A549 (cell line): ENCODE data around the gene XK. TPM values are rescaled to one million over a fixed set of nuclear protein-coding genes. Genes with fewer than 3 reads are reported as not detected.
A peak's percentile ranks its signal among the peaks of the same experiment; 100 is the strongest.

Source experiments
- ATAC-seq, 2 experiments: fragments of 200-7000 bp in 1 of 2; fragments of >200 bp in 1 of 2; cut with Nextera tagmentation in 1 of 2; cut with Tn5 transposase in 1 of 2; 3 replicates each; pipeline versions ENCODE4 v1.8.0 to v1.9.1; 2018 to 2020; ENCODE audit warnings: mild to moderate bottlenecking in 1 of 2, moderate library complexity in 1 of 2
- CTCF ChIA-PET: fragments of 300-600 bp; sonication (Branson Sonifier 250); formaldehyde crosslinking; extraction: SDS; loops from one replicate; lab custom pipeline; 2021; ENCODE audit warnings: antibody characterized with exemption, inconsistent platforms; lab: Yijun Ruan, JAX
- POLR2A ChIA-PET: fragments of 350-600 bp; formaldehyde crosslinking; extraction: SDS; loops from one replicate; lab custom pipeline; 2021; ENCODE audit warnings: antibody characterized with exemption, inconsistent platforms; lab: Yijun Ruan, JAX
- DNase-seq, 2 experiments: peaks; one replicate each; pipeline versions ENCODE4 v3.0.0 to v3.0.0-alpha.2; 2011 to 2016; ENCODE audit warnings: low read depth in 1 of 2, low spot score in 1 of 2
- FAIRE-seq: peaks from 2 replicates; lab custom pipeline; 2011; peaks lifted over from hg19 to GRCh38; lab: Jason Lieb, UNC
- H3K27ac ChIP-seq, 2 experiments: fragments of >200 bp; sonication (Bioruptor Twin); formaldehyde crosslinking; 3 replicates each; pipeline ENCODE4 v1.5.1; 2016 to 2017
- H3K4me1 ChIP-seq: fragments of >200 bp; sonication (Bioruptor Twin); formaldehyde crosslinking; 3 replicates; pipeline ENCODE4 v1.6.1; 2016
- H3K4me2 ChIP-seq: fragments of >200 bp; sonication (Bioruptor Twin); formaldehyde crosslinking; 3 replicates; pipeline ENCODE4 v1.6.1; 2016
- H3K4me3 ChIP-seq: fragments of >200 bp; sonication (Bioruptor Twin); formaldehyde crosslinking; 3 replicates; pipeline ENCODE4 v1.5.1; 2016
- H3K9me3 ChIP-seq: fragments of >200 bp; sonication (Bioruptor Twin); formaldehyde crosslinking; 3 replicates; pipeline ENCODE4 v1.6.1; 2016
- CBX2 ChIP-seq: fragments of 200-600 bp; sonication (generic); IDR thresholded peaks from 2 replicates; pipeline ENCODE4 v1.6.1; 2016; ENCODE audit warnings: low read depth, mild to moderate bottlenecking, borderline replicate concordance
- CEBPB ChIP-seq, 2 experiments: fragments of >200 bp in 1 of 2; sonication (Bioruptor Twin) in 1 of 2; formaldehyde crosslinking in 1 of 2; IDR thresholded peaks; 2 replicates each; pipeline ENCODE4 v1.6.1; 2012 to 2016
- GATA3 ChIP-seq: IDR thresholded peaks from 2 replicates; pipeline ENCODE4 v1.6.1; 2012; ENCODE audit warnings: borderline replicate concordance
- HEYL ChIP-seq: fragments of 250-450 bp; sonication (Bioruptor Pico); IDR thresholded peaks from 2 replicates; pipeline ENCODE4 v1.8.0; 2021; ENCODE audit warnings: mild to moderate bottlenecking, moderate library complexity
- JUN ChIP-seq, 2 experiments: fragments of >200 bp; sonication (Bioruptor Twin); formaldehyde crosslinking; IDR thresholded peaks; 2 replicates in 1 of 2; 3 replicates in 1 of 2; pipeline ENCODE4 v1.6.1; 2016 to 2017
- JUNB ChIP-seq: fragments of >200 bp; sonication (Bioruptor Twin); formaldehyde crosslinking; IDR thresholded peaks from 2 replicates; pipeline ENCODE4 v1.6.1; 2016
- KDM1A ChIP-seq: fragments of 200-600 bp; sonication (generic); IDR thresholded peaks from 2 replicates; pipeline ENCODE4 v1.6.1; 2016; ENCODE audit warnings: low read depth, mild to moderate bottlenecking
- POLR2AphosphoS2 ChIP-seq: conservative IDR thresholded peaks from 2 replicates; pipeline ENCODE4 v1.6.1; 2012; ENCODE audit warnings: low read length, improper control_type of control experiment, inconsistent platforms
- RAD21 ChIP-seq, 2 experiments: fragments of >200 bp in 1 of 2; sonication (Bioruptor Twin) in 1 of 2; formaldehyde crosslinking in 1 of 2; IDR thresholded peaks in 1 of 2; conservative IDR thresholded peaks in 1 of 2; 2 replicates in 1 of 2; 3 replicates in 1 of 2; pipeline ENCODE4 v1.6.1; 2012 to 2018; ENCODE audit warnings: inconsistent platforms in 1 of 2
- RFX5 ChIP-seq: fragments of 450-650 bp; IDR thresholded peaks from 2 replicates; pipeline ENCODE4 v1.7.1; 2014; ENCODE audit warnings: antibody characterized with exemption, mild to moderate bottlenecking, moderate library complexity
- RNF2 ChIP-seq: fragments of 200-600 bp; sonication (generic); IDR thresholded peaks from 2 replicates; pipeline ENCODE4 v1.6.1; 2016; ENCODE audit warnings: low read depth, mild to moderate bottlenecking, antibody characterized with exemption, moderate library complexity, borderline replicate concordance
- SMC3 ChIP-seq: fragments of >200 bp; sonication (Bioruptor Twin); formaldehyde crosslinking; IDR thresholded peaks from 3 replicates; pipeline ENCODE4 v1.6.1; 2018; ENCODE audit warnings: inconsistent platforms
- ZC3H11A ChIP-seq: fragments of 450-650 bp; IDR thresholded peaks from 2 replicates; pipeline ENCODE4 v1.6.1; 2014; ENCODE audit warnings: antibody characterized with exemption, mild to moderate bottlenecking
- ZFP36 ChIP-seq: fragments of 450-650 bp; IDR thresholded peaks from 2 replicates; pipeline ENCODE4 v1.6.1; 2014; ENCODE audit warnings: borderline replicate concordance; ENCODE audit not compliant: partially characterized antibody
- WGBS: methylation state at CpG from one replicate; pipeline ENCODE4 v1.1.6; 2017; ENCODE audit errors: missing lambda C conversion rate; 5-methylcytosine and 5-hydroxymethylcytosine counted together
- polyA plus RNA-seq, 4 experiments: library from polyadenylated mRNA; depleted of rRNA in 3 of 4; stranded (reverse); fragments of >200 nt; fragmentation: RNase III in 1 of 4; extraction: RNeasy Plus Mini Kit Qiagen cat#74134 plus additional on column Dnase treatment in 1 of 4; gene quantifications; 2 replicates in 3 of 4; 3 replicates in 1 of 4; pipeline ENCODE4 v1.2.3, GENCODE V29; 2011 to 2017
- TF ChIP-seq, protein P1 (sequence below): fragments of 200-600 bp; sonication (generic); IDR thresholded peaks from 2 replicates; pipeline ENCODE4 v1.6.1; 2016; ENCODE audit warnings: antibody characterized with exemption, mild to moderate bottlenecking, moderate library complexity
- TF ChIP-seq, protein P2 (sequence below): fragments of >200 bp; sonication (Bioruptor Twin); formaldehyde crosslinking; IDR thresholded peaks from 3 replicates; pipeline ENCODE4 v1.5.1; 2016
- TF ChIP-seq, protein P3 (sequence below): IDR thresholded peaks from 2 replicates; pipeline ENCODE4 v1.6.1; 2012

The XK gene
- polyA plus RNA-seq, 2 of the 4 experiments (the other 2 are of a cell fraction), result 0.34 to 1.2 TPM

DNA sequence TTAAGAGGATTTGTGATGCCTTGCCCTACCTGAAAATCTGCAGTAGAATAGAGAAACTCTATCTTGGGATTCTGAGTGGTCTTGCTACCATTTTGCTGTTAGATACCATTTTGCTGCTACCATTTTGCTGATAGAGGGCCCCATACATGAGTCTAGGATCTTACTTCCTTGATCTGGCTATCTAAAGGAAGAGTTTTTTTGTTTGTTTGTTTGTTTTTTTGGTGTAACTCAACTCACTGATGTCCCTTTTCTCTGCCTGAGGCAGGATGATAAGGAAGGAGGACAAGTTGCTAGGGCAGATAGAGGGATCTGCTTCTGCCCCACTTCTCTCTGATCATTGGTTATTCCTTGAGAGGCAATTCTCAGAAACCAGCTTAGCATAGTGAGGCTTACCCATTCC is 31.0 kb downstream of the XK start (continued):
- TF ChIP-seq, protein P1, sequence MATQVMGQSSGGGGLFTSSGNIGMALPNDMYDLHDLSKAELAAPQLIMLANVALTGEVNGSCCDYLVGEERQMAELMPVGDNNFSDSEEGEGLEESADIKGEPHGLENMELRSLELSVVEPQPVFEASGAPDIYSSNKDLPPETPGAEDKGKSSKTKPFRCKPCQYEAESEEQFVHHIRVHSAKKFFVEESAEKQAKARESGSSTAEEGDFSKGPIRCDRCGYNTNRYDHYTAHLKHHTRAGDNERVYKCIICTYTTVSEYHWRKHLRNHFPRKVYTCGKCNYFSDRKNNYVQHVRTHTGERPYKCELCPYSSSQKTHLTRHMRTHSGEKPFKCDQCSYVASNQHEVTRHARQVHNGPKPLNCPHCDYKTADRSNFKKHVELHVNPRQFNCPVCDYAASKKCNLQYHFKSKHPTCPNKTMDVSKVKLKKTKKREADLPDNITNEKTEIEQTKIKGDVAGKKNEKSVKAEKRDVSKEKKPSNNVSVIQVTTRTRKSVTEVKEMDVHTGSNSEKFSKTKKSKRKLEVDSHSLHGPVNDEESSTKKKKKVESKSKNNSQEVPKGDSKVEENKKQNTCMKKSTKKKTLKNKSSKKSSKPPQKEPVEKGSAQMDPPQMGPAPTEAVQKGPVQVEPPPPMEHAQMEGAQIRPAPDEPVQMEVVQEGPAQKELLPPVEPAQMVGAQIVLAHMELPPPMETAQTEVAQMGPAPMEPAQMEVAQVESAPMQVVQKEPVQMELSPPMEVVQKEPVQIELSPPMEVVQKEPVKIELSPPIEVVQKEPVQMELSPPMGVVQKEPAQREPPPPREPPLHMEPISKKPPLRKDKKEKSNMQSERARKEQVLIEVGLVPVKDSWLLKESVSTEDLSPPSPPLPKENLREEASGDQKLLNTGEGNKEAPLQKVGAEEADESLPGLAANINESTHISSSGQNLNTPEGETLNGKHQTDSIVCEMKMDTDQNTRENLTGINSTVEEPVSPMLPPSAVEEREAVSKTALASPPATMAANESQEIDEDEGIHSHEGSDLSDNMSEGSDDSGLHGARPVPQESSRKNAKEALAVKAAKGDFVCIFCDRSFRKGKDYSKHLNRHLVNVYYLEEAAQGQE, result no peak
- TF ChIP-seq HEYL (CRISPR knock-in tag), result no peak
- no peak for TF ChIP-seq RFX5
- no peak for TF ChIP-seq RNF2
- no peak for TF ChIP-seq KDM1A
- no peak for TF ChIP-seq ZFP36
- TF ChIP-seq GATA3, result no peak
- TF ChIP-seq JUNB, result no peak

DNA sequence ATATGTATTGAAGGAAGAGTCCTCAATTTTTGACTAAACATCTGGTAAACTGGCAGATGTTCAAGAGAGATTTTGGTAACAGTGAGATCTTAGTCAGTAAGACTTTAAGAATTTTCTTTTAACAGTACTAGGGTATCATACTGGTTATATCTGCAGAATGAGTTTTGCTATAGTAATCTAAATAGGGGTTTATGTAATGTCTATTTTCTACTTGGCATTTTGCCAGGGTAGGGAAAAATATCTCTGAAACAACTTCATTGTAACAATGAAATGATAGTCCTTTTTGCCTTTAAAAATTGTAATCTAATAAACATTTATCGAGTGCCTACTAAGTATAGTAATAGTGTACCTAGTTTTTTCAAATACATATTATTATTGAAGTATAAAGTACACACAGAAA is 32.1 kb downstream of the XK start:
- POLR2A ChIA-PET, result no interaction called here
- H3K4me2 ChIP-seq, result no peak overlapping the region
- H3K27ac ChIP-seq, result no peak overlapping the region
- no peak for TF ChIP-seq ZC3H11A
- 19% methylated on average over 1 of the region's 1 CpG for WGBS
- CTCF ChIA-PET, result no interaction called here
- no peaks in the 10 kb centered on the region for H3K9me3 ChIP-seq
- ATAC-seq (no peak), DNase-seq (no peak), FAIRE-seq (no peak)
- H3K4me1 ChIP-seq, result no peaks in the 10 kb centered on the region
- no peak overlapping the region for H3K4me3 ChIP-seq

DNA sequence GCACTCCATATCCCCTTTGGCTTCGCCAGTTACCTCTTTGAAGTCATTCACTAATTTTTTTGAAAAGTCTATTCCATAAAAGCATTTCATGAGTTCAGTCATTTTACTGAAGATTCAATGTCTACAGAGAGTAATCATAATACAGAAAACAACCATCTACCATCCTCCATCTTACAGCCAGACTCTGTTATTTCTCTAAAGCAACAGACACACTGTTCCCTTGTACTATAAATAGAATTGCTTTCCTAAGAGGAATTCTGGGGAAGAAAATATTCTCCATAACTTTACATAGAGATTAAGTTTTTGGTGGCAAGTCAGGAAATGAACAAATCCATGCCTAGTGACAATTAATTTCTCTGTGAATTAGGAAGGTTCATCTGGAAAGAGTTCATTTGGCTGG is 37.0 kb downstream of the XK start:
- Histone ChIP-seq H3K4me2 (no peak overlapping the region), H3K4me1 (no peaks in the 10 kb centered on the region), H3K9me3 (no peaks in the 10 kb centered on the region), H3K27ac (no peak overlapping the region), H3K4me3 (no peak overlapping the region)
- CTCF ChIA-PET, result interaction anchor here (1.8 kb wide), 1 partner anchor 22 kb away, joined by 6 read pairs; no protein-coding TSS in a partner anchor
- 50% methylated on average over 1 of the region's 1 CpG for WGBS
- no peak for TF ChIP-seq POLR2AphosphoS2
- POLR2A ChIA-PET, result no interaction called here
- DNase-seq, result no peak
- no peak for FAIRE-seq
- ATAC-seq, result no peak

DNA sequence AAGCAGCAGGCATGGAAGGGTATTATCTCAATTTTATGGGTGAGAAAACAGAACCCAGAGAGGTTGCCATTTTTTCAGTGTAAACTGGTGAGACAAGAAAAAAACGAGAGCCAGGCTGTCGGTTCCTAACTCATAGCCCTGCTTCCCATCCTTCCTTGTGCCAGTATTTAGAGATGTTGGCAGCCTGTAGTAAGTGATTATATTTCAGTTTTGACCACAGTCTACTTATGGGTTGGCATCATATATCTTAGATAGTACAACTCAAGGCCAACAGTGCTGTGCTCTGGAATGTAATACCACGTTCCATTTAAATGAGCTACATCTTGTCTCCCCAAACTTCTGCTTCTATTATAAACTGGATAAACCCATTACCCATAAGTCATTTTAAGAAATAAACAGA is 40.8 kb downstream of the XK start:
- Histone ChIP-seq H3K4me1 (no peaks in the 10 kb centered on the region), H3K9me3 (no peaks in the 10 kb centered on the region), H3K27ac (no peak overlapping the region), H3K4me2 (no peak overlapping the region), H3K4me3 (no peak overlapping the region)
- CTCF ChIA-PET, result no interaction called here
- POLR2A ChIA-PET, result no interaction called here
- DNase-seq (no peak), FAIRE-seq (no peak), ATAC-seq (no peak)
- no peak for TF ChIP-seq CEBPB (IDR thresholded peaks at IDR 0.05)
- WGBS, result 33% methylated on average over 3 of the region's 3 CpGs

DNA sequence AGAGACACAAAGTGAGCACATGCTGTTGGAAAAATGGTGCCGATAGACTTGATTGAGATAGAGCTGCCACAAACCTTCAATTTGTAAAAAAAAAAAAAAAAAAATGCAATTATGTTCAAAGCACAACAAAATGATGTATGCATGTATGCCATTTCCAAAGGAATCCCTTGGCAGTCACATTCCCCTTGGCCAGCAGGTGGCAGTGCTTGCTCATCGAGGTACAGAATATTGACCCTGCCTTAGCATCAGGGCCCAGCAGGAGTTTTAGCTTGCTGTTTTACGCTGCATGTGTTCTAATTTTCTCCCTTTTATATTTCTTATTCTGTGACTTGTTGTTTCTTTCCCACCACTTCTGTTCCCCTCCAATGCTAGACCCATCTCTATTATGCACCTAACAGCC is 59.8 kb downstream of the XK start:
- H3K4me2 ChIP-seq, result no peak overlapping the region
- no peaks in the 10 kb centered on the region for H3K4me1 ChIP-seq
- ATAC-seq (peak; percentile 92 to 95), DNase-seq (peak; percentile 33 to 65), FAIRE-seq (peak; percentile 97)
- WGBS, result 23% methylated on average over 3 of the region's 3 CpGs
- H3K4me3 ChIP-seq, result no peak overlapping the region
- ChIA-PET CTCF (interaction anchor here (0.6 to 3.9 kb wide), 38 partner anchors 8 to 581 kb away, joined by 3 to 42 read pairs (median 4); partner anchors contain the start of gene RPGR), POLR2A (no interaction called here)
- no peak overlapping the region for H3K27ac ChIP-seq
- H3K9me3 ChIP-seq, result no peaks in the 10 kb centered on the region
- TF ChIP-seq, protein P2, sequence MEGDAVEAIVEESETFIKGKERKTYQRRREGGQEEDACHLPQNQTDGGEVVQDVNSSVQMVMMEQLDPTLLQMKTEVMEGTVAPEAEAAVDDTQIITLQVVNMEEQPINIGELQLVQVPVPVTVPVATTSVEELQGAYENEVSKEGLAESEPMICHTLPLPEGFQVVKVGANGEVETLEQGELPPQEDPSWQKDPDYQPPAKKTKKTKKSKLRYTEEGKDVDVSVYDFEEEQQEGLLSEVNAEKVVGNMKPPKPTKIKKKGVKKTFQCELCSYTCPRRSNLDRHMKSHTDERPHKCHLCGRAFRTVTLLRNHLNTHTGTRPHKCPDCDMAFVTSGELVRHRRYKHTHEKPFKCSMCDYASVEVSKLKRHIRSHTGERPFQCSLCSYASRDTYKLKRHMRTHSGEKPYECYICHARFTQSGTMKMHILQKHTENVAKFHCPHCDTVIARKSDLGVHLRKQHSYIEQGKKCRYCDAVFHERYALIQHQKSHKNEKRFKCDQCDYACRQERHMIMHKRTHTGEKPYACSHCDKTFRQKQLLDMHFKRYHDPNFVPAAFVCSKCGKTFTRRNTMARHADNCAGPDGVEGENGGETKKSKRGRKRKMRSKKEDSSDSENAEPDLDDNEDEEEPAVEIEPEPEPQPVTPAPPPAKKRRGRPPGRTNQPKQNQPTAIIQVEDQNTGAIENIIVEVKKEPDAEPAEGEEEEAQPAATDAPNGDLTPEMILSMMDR, result peak; percentile 76
- TF ChIP-seq JUN (IDR thresholded peaks at IDR 0.05) (no peak), SMC3 (peak; percentile 82), CBX2 (no peak), RAD21 (conservative IDR thresholded peaks at IDR 0.05 in 1 of 2, IDR thresholded peaks at IDR 0.05 in 1 of 2) (peak; percentile 81 to 83)
- TF ChIP-seq, protein P3, sequence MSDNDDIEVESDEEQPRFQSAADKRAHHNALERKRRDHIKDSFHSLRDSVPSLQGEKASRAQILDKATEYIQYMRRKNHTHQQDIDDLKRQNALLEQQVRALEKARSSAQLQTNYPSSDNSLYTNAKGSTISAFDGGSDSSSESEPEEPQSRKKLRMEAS, result no peak
- TF ChIP-seq, all 56 proteins: peak for 3
